GM21717 (cell line): ENCODE data around the gene TLX3.

Source experiments
- ATAC-seq: cut with Tn5 transposase; IDR thresholded peaks from one replicate; pipeline ENCODE4 v1.9.1; 2021; ENCODE audit warnings: mild to moderate bottlenecking, moderate library complexity; ENCODE audit not compliant: unreplicated experiment

The TLX3 gene

DNA sequence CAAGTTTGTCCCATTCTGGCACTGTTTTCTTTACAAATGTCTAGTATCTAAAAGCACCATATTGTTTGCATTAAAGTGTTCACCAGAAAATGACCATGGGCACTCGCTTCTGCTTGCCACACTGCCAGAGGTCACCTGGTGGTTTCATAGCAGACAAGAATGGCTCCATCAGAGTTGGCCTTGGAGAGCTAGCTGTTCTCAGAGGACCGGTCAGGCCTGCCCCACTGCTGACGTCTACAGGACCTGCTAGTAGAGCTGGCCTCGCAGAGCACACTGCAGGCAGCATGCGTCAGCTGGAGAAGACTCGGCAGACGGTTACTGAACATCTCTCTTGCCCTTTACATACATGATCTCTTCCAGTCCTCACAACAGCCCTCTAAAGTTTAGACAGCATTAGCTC, 8.7 kb upstream of the TLX3 start:
- no peak for ATAC-seq

DNA sequence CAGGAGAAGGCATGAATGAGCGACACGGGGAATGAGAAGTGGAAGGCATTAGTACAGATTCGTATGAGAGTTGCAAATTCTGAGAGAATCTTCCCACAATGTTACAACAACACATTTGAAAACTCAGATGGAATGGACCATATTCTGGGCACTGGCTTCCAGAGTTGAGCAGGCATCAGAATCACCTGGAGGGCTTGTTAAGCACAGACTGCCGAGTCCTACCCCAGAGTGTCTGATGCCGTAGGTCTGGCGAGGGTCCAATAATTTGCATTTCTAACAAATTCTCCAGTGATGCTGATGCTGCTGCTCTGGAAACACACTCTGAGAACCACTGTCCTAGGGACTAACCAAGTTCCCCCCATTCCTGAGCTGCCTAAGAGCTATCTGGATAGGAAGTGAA, 2.9 kb upstream of the TLX3 start:
- no peak for ATAC-seq

DNA sequence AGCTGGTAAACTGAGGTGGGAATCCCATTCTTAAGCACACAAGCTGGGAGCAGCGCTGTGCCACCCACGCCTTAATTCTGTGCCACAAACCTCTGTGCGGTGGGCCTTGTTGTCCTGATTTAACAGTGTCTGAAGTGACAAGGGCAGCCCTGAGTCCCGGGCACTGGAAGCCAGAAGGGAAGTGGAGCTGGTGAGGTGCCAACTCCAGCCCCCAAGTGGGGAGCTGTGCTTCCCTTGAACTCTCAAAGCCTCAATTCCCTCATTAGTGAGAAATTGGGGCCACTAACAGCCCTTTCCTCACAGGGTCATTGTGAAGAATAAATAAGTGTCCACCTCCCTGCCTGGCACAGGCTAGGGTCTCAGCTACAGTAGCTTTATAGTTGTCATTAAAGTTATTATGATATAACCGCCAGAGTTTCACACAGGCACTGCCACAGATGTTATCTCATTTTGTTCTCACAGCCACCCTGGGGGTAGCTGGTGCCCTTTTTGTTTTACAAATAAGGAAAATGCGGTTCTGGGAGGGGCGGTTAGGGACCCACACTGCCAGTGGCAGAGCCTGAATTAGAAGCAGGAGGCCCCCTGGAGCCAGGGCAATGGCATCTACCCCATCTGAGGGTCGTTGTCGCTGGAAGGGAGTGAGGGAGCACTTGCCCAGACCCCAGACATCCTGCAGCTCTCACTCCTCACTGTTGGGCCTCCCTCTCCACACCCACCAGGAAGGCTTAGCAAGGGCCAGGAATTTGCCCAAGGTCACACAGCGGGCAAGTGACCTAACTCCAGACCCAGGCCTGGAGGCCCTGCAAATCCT, 2.1 kb upstream of the TLX3 start:
- ATAC-seq = no peak

DNA sequence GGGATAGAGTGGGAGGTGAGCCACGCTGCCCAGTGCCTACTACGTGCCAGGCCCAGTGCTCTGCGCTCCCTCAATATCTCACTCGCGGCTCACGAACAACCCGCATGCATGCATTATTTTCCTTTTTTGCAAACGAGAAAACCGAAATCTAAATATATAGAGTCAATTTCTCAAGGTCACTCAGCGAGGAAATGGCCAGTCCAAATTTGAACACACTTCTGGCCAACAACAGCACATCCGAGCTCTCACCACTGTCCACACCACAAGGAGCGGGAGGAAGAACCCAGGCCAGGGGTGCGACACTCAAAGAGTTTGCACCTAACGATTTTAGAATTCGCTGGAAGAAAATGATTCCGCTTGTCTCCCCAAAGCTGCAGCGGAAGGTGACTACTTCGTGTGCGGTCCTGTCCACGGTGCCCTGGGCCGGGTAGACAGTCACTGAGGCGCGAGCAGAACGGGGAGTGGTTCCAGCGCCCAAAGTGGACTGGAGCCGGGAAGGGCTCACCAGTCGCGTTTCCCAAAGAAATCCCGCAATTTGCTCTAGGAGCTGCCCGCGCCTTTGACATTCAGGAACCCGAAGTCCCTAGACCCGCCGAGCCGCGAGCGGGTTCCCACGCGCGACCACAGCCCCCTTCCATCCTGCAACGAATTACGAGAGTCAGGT, 1.1 kb upstream of the TLX3 start:
- no peak for ATAC-seq

DNA sequence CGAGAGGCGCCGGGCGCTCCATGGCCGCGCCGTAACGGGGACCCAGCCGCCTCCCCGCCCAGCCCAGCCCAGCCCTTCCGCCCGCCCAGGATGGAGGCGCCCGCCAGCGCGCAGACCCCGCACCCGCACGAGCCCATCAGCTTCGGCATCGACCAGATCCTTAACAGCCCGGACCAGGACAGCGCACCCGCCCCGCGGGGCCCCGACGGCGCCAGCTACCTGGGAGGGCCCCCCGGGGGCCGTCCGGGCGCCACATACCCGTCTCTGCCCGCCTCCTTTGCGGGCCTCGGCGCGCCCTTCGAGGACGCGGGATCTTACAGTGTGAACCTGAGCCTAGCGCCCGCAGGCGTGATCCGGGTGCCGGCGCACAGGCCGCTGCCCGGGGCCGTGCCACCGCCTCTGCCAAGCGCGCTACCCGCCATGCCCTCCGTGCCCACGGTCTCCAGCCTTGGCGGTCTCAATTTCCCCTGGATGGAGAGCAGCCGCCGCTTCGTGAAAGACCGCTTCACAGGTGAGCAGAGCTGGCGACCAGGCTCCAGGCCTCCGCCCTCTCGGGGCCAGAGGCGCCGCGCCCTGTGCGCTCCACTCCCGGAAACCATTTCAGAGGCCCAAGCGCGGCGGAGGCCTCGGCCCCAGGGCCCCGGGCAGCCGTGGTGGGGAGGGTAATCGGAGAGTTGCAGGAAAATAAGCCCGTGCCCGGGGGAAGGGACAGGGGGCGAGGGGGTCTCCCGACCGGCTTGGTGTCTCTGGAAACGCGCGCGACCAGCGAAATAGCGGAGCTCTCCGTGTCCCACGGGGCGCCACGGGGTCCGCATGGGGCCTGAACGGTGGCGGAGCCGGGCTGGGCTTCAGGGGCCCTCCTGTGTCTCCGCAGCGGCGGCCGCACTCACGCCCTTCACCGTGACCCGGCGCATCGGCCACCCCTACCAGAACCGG, 496 bp downstream of the TLX3 start:
- no peak for ATAC-seq

DNA sequence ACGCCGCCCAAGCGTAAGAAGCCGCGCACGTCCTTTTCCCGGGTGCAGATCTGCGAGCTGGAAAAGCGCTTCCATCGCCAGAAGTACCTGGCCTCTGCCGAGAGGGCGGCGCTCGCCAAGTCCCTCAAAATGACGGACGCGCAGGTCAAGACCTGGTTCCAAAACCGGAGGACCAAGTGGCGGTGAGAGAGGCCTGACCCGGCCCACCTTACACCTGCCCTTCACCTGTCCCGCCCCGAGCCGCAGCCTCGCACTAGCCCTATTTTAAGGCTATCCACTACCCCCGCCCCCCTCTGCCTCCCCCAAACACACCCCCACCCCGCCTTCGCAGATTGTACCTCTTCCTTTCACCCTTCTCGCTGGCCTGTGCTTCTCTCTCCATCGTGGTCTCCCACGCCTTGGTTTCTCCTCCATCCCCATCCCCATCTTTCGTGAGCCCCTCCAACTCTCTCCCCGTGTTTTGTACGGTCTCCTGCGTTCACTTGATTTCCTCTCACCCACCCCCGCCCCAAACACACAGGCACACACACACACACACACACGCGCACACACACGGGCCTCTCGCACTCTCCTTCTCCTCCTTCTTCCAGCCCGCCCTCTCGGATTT, 1.3 kb downstream of the TLX3 start:
- no peak for ATAC-seq

DNA sequence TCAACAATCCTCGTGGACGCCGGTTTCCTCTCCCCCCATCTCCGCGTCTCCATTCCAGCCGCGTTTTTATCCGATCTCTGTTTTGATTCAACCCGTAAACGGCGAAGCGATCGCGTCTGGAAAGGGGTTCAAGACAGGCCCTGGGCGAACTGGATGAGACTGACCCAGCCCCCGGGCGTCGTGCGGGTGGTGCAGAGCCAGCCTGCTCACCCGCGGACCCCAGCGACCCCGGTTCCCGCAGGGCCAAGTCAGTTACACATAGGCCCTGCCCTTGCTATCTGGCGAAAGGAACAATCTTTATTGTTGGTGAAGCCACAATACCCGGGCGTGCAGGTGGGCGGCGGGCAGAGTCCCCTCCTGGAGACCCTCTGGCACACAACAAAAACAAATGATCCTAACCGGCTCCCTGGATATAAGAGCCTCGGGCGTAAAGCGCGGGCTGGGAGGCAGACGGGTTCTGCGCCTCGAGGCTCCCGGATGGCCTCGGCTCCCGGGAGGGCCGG, 1.8 kb downstream of the TLX3 start:
- no peak for ATAC-seq

DNA sequence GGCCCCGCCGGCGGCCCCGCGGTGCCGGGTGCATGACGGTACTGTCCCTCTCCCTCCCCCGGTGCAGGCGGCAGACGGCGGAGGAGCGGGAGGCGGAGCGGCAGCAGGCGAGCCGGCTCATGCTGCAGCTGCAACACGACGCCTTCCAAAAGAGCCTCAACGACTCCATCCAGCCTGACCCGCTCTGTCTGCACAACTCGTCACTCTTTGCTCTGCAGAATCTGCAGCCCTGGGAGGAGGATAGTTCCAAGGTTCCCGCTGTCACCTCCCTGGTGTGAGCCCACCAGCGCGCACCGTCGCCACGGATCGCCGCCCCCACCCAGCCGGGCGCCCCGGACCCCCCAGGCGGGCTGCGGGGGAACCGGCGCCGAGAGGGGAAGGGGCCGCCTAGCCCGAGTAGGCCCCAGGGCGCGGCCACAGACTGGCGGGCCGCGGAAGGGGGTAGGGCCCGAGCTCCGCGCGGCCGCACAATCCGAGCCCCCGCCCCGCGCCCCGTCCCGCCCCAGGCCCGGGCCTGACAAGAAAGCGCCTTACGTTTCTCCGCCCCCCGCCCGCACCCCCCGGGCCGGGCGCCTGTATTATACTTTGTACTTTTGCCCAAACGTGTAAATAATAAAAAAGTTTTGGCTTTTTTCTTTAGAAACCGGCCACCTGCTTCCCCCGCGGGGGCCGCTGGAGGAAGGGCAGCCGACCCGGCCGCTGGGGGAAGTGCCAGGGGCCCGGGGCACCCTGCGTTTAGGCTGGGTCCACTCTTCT, 2.5 kb downstream of the TLX3 start:
- no peak for ATAC-seq

DNA sequence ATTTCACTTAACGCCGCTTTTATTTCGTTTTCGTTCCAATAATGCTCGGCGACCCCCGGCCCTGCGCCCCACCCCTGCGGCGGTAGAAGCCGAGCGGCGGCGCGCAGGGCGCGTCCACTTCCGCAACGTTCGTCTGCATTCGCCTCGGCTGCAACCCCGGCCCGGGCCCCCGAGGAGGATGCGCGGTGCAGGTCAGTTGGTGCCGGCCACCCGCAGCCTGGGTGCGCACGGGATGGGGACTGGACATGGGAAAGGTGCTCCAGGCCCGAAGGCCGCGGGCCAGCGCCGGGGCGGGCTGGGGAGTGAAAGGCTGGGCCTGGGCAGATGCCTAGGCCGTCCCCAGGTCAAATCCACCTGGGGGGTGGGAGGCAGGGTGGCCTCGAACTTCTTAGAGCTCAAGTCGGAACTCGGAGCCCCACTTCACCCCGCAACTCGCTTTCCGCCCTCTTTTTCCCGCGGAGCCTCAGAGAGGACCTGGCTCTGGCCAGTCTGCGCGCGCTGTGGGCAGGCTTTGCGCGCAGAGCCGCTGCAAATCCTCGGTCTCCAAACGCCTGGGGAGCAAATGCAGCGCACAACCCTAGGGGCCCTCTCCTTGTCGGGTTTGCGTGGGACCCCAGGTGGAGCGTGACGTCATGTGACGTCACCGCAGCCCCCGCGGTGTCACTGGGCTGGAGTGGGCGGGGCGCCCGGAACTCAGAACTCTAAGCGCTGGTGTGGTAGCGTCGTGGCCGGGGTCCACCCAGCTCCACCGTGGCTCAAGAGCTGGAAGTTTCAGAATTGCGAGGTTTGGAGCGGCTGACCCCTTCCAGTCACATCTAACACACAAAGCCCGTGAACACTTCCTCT, 3.3 kb downstream of the TLX3 start:
- no peak for ATAC-seq

DNA sequence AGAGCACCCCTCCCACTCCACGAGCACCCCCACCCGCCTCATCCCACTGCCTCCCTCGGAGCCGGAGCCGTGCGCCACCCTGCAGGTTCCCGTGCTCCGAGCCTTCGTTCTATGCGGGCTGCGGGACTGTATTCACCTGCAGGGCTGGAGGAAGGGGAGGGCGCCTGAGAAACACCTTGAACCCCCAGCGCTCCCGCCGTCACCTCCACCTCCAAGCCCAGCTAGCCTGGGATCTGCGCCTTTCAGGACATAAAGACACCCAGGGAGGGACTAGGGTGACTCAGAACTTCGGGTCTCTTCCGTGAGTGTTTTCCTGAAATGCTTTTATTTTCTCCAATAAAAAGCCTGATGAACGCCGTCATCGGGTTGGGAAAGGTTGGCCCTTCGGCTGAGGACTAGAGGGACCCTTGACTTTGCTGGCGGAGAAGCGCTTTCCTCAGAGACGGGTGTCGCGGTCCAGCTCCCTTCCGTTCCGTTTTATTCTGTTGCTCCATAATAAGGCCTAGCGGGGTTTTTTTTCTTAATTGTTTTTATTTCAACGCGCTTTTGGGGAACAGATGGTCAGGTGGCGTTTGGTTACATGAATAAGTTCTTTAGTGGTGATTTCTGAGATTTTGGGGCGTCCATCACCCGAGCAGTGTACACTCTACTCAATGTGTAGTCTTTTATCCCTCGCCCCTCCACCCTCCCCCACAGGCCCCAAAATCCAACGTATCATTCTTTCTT, 4.6 kb downstream of the TLX3 start:
- ATAC-seq = no peak

DNA sequence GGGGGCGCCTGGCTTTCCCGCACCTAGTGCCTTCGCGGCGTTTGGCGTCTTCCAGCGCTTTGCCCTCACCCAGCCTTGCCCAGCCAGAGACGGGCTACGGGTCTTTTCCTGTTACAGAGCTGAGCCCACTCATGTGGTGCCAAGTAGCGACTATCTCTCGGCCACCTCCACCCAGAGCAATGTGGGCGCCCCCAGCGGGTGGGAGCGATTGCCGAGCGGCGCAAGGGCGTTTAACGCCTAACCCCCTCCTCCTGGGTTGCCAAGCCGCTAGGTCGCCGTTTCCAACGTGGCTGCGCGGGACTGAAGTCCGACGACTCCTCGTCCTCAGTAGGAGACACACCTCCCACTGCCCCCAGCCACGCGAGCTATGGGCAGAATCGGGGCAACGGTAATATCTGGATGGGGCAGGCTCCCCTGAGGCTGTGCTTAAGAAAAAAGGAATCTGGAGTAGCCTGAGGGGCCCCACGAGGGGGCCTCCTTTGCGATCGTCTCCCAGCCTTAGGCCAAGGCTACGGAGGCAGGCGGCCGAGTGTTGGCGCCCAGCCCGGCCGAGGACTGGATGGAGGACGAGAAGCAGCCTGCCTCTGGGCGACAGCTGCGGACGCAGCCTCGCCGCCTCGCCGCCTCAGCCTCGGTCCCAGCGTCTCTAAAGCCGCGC, 5.8 kb downstream of the TLX3 start:
- no peak for ATAC-seq

DNA sequence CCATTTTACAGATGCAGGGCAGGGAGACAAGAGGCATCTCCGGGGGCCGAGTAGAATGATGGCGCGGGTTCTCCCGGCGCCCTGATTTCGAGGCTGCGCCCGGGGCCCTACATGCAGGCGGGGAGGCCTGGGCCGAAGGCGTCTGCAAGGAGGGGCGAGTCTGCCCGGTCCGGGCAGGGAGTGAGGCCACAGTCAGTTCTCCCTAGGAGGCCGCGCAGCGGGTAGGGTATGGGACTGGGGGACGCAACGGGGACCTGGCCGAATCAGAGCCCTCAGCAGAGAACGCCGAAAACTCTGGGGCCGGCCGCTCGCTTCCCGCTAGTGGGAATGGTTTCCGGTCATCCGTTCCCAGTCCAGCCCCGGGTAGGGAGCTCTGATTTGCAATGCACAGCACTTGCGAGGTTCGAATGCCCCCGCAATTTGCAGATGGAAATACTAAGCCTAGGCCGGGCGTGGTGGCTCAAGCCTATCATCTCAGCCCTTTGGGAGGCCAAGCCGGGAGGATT, 6.4 kb downstream of the TLX3 start:
- ATAC-seq = no peak

DNA sequence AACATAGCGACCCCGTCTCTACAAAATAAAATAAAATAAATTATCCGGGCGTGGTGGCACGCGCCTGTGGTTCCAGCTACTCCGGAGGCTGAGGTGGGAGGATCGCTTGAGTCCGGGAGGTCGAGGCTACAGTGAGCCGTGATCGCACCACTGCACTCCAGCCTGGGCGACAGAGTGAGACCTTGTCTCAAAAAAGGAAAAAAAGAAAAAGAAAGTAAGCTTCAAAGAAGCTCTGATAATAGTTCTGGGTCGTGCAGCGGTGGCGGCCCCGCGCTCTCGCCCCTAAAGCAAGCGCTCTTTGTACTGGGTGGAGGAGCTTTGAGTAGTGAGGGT, 6.8 kb downstream of the TLX3 start:
- ATAC-seq = no peak

DNA sequence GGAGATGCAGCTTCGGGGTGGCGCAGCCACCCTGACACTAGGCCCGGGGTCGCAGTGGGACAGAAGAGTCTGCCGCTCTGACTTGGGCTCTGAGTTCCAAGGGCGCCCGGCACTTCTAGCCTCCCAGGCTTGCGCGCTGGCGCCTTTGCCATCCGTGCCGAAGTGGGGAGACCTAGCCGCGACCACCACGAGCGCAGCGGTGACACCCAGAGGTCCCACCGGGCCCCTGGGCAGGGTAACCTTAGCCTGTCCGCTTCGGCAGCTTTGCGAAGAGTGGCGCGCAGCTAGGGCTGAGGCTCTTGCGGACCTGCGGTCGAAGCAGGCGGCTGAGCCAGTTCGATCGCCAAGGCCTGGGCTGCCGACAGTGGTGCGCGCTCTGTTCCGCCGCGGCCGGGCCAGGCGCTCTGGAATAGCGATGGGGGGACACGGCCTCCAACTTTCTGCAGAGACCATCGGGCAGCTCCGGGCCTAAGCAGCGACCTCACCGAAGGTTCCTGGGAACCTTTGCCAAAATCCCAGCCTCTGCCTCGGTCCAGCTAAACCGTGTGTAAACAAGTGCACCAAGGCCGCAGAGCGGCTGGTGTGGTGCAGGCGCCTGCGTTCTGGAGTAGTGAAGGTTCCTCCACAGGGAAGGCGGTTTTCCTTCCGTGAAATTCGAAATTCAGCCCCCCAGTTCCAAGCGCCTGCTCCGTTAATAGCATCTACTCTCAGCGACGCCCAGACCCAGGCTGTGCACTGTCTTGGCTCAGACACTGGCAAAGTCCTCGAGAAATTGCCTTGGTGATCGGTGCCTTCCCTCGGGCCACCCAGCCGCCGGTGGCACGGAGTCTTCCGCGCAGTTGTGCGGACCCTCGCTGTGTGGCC, 7.4 kb downstream of the TLX3 start:
- ATAC-seq = no peak

DNA sequence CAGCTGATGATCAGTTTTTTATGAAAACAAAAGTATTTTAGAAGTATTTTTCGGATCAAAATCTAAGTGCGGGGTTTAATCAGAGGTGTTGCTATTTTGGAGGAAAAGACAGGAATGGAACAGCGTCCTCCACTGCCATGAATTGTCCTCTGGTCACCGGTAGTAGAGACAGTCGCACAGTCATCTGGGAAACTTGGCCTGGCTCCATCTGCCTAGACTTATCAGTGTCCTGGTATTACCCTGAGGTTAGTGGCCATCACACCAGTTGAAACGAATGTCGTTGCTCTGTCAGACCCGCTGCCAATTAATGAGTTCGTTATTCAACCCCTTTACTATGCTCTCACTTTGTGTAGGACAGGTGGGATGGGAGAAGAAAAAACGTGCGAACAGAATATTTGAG, 8.2 kb downstream of the TLX3 start:
- ATAC-seq = no peak

DNA sequence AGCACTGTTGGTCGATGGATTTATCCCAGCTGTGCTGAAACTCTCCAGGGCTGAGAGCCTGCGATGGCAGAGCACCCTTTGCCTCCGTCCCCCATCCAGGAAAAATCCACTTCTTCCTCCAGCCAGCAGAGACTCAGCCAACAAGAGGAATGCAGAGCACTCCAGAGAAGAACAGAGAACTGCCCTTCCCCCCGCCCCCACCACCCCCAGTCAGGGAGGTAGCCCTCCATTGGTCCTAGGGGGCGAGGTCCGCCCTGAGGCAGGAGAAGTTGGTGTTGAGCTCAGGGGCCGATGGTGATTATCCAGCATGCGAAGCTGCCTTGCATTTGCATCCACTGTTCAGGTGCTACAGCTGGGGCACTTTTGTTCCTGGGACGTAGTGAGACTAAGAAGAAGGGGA, 9.0 kb downstream of the TLX3 start:
- ATAC-seq = no peak

DNA sequence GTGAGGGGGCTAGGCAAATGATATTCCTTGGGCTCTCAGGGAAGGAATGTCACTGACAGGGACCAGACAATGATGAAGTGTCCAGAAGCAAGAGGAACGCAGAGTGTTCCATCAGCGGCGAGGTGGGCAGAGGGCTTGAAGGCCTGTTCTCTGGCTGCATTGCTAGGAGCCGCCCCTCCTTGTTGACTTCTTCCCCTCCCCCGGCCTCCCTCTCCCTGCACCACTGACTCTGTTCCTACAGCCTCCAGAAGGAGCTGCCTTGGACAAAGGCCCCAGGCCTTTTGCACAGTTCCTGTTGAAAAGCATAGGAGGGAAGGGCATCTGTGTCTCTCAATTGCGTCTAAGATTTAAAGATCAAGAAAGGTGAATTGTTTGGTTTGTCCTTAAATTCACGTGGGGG, 12.4 kb downstream of the TLX3 start:
- no peak for ATAC-seq
